IPS DF 6.9 (cell line): ENCODE measurements around the gene PTPN14.

Source experiments
- DNase-seq: peaks from one replicate; pipeline ENCODE4 v3.0.0-alpha.2; 2013; ENCODE audit warnings: low read depth, low spot score
- H3K27ac ChIP-seq: one replicate; pipeline ENCODE4 v1.5.1; 2013; ENCODE audit warnings: low read length, control low read depth
- H3K27me3 ChIP-seq: 2 replicates; pipeline ENCODE4 v1.6.1; 2013; ENCODE audit warnings: mild to moderate bottlenecking, low read length; ENCODE audit not compliant: control insufficient read depth, insufficient read depth
- H3K36me3 ChIP-seq: 2 replicates; pipeline ENCODE4 v1.6.1; 2013; ENCODE audit warnings: low read length; ENCODE audit not compliant: control insufficient read depth, insufficient read depth
- H3K4me1 ChIP-seq: 2 replicates; pipeline ENCODE4 v1.6.1; 2013; ENCODE audit warnings: low read length; ENCODE audit not compliant: control insufficient read depth, insufficient read depth
- H3K4me3 ChIP-seq: 2 replicates; pipeline ENCODE4 v1.5.1; 2013; ENCODE audit warnings: mild to moderate bottlenecking, low read length
- H3K9me3 ChIP-seq: 2 replicates; pipeline ENCODE4 v1.6.1; 2013; ENCODE audit warnings: low read length, inconsistent platforms; ENCODE audit not compliant: control insufficient read depth, insufficient read depth
- WGBS: extraction: QIAGEN DNeasy Blood & Tissue Kit; methylation state at CpG from one replicate; pipeline ENCODE4 v1.1.7; 2013; ENCODE audit warnings: mixed read lengths, missing lambda C conversion rate; ENCODE audit not compliant: insufficient read length, insufficient coverage; 5-methylcytosine and 5-hydroxymethylcytosine counted together

Gene PTPN14

GRCh38 chr1:214386333-214386732, 165.1 kb downstream of the PTPN14 start:
- peaks cover 14% of the 10 kb centered on the region for H3K36me3 ChIP-seq
- H3K27me3 ChIP-seq: no peaks in the 10 kb centered on the region
- WGBS: no CpG with 5 or more reads among the region's 7 CpGs
- H3K4me1 ChIP-seq: no peaks in the 10 kb centered on the region
- DNase-seq: no peak
- H3K27ac ChIP-seq: no peak overlapping the region
- no peaks in the 10 kb centered on the region for H3K9me3 ChIP-seq
- no peak overlapping the region for H3K4me3 ChIP-seq

GRCh38 chr1:214385428-214385827, 166.0 kb downstream of the PTPN14 start:
- no peak for DNase-seq
- Histone ChIP-seq H3K27ac (no peak overlapping the region), H3K36me3 (peaks cover 14% of the 10 kb centered on the region), H3K4me1 (no peaks in the 10 kb centered on the region), H3K9me3 (no peaks in the 10 kb centered on the region), H3K4me3 (no peak overlapping the region), H3K27me3 (no peaks in the 10 kb centered on the region)
- no CpG with 5 or more reads among the region's 1 CpG for WGBS

GRCh38 chr1:214384373-214385079, 166.9 kb downstream of the PTPN14 start:
- H3K4me3 ChIP-seq: no peak overlapping the region
- no peak overlapping the region for H3K27ac ChIP-seq
- no CpG with 5 or more reads among the region's 18 CpGs for whole genome bisulfite sequencing
- H3K27me3 ChIP-seq: no peaks in the 10 kb centered on the region
- no peaks in the 10 kb centered on the region for H3K4me1 ChIP-seq
- H3K36me3 ChIP-seq: peaks cover 14% of the 10 kb centered on the region
- no peaks in the 10 kb centered on the region for H3K9me3 ChIP-seq
- DNase-seq: no peak

- H3K27me3 ChIP-seq: no peaks in the 10 kb centered on the region
- no peak for DNase-seq
- 0 out of 2 replicates have a peak, but pooled peaks cover 1% of the 10 kb centered on the region for H3K4me1 ChIP-seq
- peaks cover 14% of the 10 kb centered on the region for H3K36me3 ChIP-seq
- H3K27ac ChIP-seq: no peak overlapping the region
- no peaks in the 10 kb centered on the region for H3K9me3 ChIP-seq
- WGBS: no CpG with 5 or more reads among the region's 45 CpGs
- no peak overlapping the region for H3K4me3 ChIP-seq
Observed at GRCh38 chr1:214383381-214384372, 167.7 kb downstream of the PTPN14 start.

- Histone ChIP-seq H3K27me3 (no peaks in the 10 kb centered on the region), H3K27ac (no peak overlapping the region), H3K4me1 (0 out of 2 replicates have a peak, but pooled peaks cover 1% of the 10 kb centered on the region), H3K9me3 (no peaks in the 10 kb centered on the region), H3K4me3 (no peak overlapping the region), H3K36me3 (peaks cover 14% of the 10 kb centered on the region)
- no CpG with 5 or more reads among the region's 1 CpG for WGBS
- no peak for DNase-seq
Observed at GRCh38 chr1:214380986-214381695, 170.3 kb downstream of the PTPN14 start.

GRCh38 chr1:214380396-214380795, 171.0 kb downstream of the PTPN14 start:
- H3K27ac ChIP-seq: no peak overlapping the region
- no peak overlapping the region for H3K4me3 ChIP-seq
- no peaks in the 10 kb centered on the region for H3K9me3 ChIP-seq
- WGBS: no CpG with 5 or more reads among the region's 3 CpGs
- H3K36me3 ChIP-seq: peaks cover 17% of the 10 kb centered on the region
- no peak for DNase-seq
- no peaks in the 10 kb centered on the region for H3K27me3 ChIP-seq
- H3K4me1 ChIP-seq: 0 out of 2 replicates have a peak, but pooled peaks cover 1% of the 10 kb centered on the region

GRCh38 chr1:214379236-214379970, 172.0 kb downstream of the PTPN14 start:
- WGBS: no CpG with 5 or more reads among the region's 6 CpGs
- Histone ChIP-seq H3K9me3 (no peaks in the 10 kb centered on the region), H3K27ac (no peak overlapping the region), H3K4me1 (0 out of 2 replicates have a peak, but pooled peaks cover 1% of the 10 kb centered on the region), H3K36me3 (peaks cover 17% of the 10 kb centered on the region), H3K27me3 (no peaks in the 10 kb centered on the region), H3K4me3 (no peak overlapping the region)
- no peak for DNase-seq

GRCh38 chr1:214378492-214378891, 172.9 kb downstream of the PTPN14 start:
- Histone ChIP-seq H3K27me3 (no peaks in the 10 kb centered on the region), H3K27ac (no peak overlapping the region), H3K4me1 (0 out of 2 replicates have a peak, but pooled peaks cover 1% of the 10 kb centered on the region), H3K36me3 (peaks cover 9% of the 10 kb centered on the region), H3K9me3 (no peaks in the 10 kb centered on the region), H3K4me3 (no peak overlapping the region)
- no peak for DNase-seq
- no CpG with 5 or more reads among the region's 8 CpGs for WGBS

GRCh38 chr1:214377886-214378285, 173.5 kb downstream of the PTPN14 start:
- H3K4me1 ChIP-seq: 0 out of 2 replicates have a peak, but pooled peaks cover 1% of the 10 kb centered on the region
- H3K27ac ChIP-seq: no peak overlapping the region
- no peaks in the 10 kb centered on the region for H3K27me3 ChIP-seq
- H3K9me3 ChIP-seq: no peaks in the 10 kb centered on the region
- H3K36me3 ChIP-seq: peaks cover 4% of the 10 kb centered on the region; the same call in 1 of the 2 replicates
- WGBS: no CpG with 5 or more reads among the region's 9 CpGs
- DNase-seq: no peak
- H3K4me3 ChIP-seq: no peak overlapping the region
